CD4-positive, alpha-beta T cell treated with Interleukin-1 beta for 1 hour (primary cell): ENCODE results near the gene WWOX.

ENCODE experiments used
- DNase-seq, 2 donors: peaks; one replicate each; pipeline ENCODE4 v3.0.0-alpha.2; 2020 to 2022

The WWOX gene

DNA sequence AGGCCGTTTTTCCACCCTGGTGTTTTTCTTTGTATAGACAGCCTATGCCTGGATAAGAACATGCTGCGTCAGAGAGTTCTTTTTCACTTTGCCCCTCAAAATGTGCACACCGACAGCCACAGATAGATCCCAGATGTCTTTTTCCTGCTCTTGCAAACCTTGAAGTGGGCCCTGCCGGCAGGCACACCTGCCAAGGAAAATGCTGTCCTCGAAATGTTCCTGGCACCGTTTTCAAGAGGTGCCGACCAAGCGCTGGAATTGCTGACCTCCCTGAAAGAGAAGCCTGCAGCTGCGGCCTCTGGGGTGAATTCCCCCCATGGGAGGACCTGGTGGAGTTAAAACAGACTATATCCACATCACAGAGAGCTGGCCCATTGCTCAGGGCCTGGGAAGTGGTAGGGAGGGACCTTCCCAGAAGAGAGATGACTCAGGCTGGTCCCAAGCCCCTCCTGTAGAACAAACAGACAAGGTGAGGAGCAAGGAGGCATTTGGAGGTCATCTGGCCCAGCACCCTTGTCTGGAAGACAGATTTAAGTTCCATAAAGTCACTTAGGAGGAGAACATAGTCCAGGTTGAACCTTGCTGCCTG is 833.0 kb downstream of the WWOX start:
- DNase-seq: no peak

- no peak for DNase-seq
Measured at GRCh38 chr16:78936060-78936459, 836.6 kb downstream of the WWOX start.

- DNase-seq: no peak
Measured at GRCh38 chr16:78939597-78939996, 840.1 kb downstream of the WWOX start.

DNA sequence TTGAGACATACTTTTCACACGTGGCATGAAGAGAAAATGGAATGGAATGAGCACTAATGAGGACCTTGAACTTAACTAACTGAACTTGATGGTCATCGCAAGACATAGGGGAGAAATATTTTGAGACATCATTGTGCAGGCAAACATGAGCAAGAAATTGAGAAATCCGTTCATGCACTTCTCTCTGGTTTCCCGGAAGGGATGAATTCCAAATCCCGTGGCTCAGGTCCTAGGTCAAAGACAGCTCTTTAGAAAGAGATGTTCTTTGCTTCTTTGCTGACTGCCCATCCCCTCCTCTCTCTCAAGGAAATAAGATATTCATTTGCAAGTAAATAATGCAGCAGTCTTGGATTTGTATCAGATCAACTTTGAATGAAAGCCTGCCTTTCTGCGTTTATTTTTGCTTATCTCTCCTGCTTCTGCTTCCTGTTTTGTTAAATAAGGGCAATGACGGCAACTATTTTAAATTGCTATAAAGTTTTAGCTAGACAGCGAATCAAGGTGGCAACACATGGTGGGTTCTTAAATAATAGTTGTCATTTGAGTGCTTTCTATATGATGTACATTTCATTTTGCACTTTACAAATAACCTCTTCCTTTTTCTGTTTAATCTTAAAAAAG is 843.3 kb downstream of the WWOX start:
- DNase-seq: no peak

DNA sequence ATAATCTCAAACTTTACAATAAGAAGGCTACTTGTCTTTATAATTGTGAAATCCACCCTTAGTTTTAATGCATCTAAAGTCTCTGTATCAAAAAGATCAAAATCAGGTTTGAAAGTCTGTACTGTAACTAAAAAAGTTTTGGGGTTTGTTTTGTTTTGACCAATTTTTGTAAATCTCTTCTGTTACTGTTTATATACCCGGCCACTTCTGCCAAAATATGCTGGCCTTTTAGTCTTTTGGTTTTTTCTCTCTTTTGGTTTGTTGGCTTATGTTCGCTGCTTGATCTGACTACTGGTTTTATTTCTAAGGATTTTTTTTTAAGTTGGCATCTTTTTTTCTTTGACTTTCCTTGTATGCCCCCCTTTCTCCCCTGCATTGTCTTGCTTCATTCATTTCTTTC is 845.9 kb downstream of the WWOX start:
- DNase-seq: no peak

GRCh38 chr16:78946556-78946955 is 847.1 kb downstream of the WWOX start:
- DNase-seq: no peak

GRCh38 chr16:78950768-78951167 is 851.3 kb downstream of the WWOX start:
- no peak for DNase-seq

DNA sequence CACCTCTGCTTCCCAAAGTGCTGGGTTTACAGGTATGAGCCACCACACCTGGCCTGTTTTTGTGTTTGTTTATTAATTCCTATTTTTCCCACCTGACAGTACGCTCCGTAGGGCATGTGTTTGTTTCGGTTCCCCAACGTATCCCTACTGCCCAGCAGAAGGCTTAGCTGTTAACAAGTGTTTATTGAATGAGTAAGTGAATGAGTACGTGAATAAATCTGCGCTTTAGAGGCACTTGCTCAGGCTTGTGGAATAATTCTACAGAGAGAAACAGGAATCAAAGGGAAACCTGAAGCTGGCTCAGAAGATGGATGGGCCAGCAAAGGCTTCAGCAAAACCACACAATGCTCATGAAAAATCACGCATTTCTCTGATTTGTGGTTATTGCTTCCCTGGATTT is 853.2 kb downstream of the WWOX start:
- no peak for DNase-seq

- no peak for DNase-seq
Measured at GRCh38 chr16:78953526-78953925, 854.1 kb downstream of the WWOX start.

DNA sequence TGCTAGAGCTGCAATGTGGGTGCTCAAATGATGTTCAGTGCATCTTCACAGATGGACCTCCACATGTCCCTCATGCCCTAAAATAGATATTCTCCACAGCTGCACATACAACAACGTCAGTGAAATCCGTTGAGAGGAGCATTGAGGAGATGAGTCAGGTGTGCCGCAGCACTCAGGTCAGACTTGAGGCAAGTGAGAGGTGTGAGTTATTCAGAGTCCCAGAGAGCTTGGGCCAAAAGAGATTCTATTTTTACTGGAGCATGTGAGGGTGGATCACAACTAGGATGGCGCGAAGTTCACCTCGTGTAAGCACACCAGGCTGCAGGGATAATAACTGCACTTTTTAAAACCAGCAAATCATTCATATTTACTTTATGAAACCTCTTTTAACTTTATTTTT is 855.8 kb downstream of the WWOX start:
- no peak for DNase-seq

GRCh38 chr16:78956859-78957258 is 857.4 kb downstream of the WWOX start:
- DNase-seq: no peak

DNA sequence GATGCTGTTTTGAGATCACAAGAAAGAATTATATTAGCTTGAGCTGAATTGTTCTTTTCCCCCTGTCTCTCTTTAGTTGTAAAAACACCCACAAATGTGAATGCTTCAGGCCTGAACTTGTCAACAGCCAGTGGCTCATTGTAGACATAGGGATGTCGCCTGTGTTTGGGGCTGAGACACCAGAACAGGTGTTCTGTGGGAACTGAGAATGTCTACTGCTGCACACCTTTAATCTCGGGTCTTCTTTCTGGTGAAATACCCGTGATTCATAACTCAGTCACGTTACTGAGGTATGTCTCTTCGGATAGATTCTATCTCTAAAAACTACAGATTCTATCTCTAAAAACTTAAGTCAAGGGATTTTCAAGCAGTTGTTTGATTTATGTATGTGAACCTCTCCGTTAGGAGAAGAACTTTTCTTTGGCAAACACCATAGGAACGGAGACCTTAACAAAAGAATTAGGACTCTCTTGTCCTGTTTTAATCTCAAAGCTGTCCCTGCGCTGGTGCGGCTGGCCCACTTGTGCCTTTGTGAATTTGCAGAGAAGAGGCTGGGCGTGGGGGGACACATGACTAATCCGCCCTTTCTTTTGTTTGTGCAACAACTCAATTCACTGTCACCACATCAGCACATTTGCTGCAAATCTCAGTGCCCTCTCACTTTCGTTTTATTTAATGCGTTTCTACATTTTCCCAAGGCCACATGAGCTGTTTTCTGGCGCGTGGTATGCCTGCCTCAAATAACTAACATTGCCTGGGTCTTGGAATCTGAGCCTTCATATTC is 858.1 kb downstream of the WWOX start:
- no peak for DNase-seq

DNA sequence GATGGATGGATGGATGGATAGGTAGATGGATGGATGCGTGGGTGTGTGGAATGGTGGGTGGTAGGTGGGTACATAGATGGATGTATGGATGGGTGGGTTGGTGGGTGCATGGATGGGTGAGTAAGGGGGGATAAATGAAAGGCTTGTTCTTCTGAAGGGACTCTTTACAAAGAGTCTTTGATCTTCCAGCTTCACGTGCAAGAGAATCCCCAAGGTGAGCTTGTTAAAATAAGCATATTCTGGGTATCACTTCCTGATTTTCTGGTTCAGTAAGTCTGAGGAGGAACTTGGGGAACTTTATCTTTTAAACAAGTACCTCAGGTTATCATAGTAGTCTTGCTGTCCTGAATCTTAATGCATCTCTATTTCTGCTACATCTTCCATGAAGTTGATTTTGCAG is 862.0 kb downstream of the WWOX start:
- no peak for DNase-seq

- DNase-seq: no peak
Measured at GRCh38 chr16:78962457-78962929, 863.0 kb downstream of the WWOX start.

DNA sequence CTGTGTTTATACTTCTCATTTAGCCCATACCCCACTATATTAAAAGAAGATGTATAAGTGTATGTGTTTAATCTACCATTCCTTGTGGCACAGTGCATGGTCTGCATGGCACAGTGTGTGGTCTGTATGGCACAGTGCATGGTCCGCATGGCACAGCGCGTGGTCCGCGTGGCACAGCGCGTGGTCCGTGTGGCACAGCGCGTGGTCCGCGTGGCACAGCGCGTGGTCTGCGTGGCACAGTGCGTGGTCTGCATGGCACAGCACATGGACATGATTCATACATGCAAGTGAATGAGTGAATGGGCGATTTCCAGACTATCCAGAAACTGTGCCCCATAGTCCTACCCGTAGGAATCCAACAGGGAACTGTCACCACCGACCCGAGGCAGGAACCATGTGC is 868.5 kb downstream of the WWOX start:
- no peak for DNase-seq

GRCh38 chr16:78969721-78970120 is 870.3 kb downstream of the WWOX start:
- no peak for DNase-seq

DNA sequence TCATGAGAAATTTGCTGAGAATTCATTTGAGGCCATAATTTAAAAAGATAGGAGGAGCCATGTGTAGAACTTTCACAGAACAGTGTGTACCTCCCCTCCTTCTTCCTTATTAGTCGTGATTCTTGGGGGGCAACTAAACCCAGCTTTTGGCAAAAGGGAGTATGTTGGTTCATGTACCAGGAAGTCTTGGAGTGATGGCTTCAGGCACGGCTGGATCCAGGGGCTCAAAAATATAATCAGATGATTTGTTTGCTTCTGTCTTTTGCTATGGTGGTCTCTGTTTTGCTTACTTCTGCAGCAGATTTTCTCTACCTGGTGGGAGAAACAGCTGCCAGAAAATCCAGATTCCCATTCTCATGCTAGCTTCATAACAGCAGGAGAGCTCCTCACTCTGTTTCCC is 871.2 kb downstream of the WWOX start:
- no peak for DNase-seq

GRCh38 chr16:78972006-78972405 is 872.6 kb downstream of the WWOX start:
- DNase-seq: no peak

DNA sequence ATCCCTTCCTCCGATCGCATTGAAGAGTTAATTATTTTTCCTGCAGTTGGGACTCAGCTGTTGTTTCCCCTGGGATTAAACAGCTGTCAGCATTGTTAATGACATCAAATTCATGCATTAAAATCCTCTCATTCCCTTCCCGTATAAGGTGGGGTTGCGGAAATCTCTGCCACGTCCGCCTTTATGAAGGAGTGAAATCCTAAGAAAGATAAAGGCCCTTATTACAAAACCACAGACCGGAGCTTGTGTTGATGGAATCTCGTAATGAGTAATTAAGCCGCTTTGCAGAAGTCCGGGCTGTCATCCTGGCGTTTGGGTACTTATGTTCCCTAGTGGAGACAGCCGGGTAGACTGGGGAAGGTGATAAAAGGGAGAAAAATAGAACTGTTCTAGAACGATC is 873.5 kb downstream of the WWOX start:
- DNase-seq: no peak

DNA sequence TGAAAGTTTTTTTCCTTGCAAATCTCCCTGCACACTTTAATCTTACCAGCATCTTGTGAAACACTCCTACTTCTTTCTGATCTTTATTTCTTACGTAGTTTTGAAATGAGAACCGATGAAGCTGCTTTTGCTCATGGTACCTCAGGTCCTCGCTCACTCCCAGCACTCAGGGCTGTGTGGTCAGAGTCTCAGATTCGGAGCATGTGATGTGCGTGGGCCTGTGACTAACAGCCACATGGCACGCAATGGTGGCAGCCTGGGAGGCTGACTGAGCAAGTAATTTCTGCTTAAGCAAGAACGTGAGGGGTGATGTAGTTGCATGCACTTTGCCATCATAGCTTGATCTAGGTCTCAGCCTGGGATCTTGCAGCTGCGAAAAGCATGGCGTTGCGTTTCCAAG is 876.8 kb downstream of the WWOX start:
- DNase-seq: no peak

- no peak for DNase-seq
Measured at GRCh38 chr16:78980825-78981224, 881.4 kb downstream of the WWOX start.

DNA sequence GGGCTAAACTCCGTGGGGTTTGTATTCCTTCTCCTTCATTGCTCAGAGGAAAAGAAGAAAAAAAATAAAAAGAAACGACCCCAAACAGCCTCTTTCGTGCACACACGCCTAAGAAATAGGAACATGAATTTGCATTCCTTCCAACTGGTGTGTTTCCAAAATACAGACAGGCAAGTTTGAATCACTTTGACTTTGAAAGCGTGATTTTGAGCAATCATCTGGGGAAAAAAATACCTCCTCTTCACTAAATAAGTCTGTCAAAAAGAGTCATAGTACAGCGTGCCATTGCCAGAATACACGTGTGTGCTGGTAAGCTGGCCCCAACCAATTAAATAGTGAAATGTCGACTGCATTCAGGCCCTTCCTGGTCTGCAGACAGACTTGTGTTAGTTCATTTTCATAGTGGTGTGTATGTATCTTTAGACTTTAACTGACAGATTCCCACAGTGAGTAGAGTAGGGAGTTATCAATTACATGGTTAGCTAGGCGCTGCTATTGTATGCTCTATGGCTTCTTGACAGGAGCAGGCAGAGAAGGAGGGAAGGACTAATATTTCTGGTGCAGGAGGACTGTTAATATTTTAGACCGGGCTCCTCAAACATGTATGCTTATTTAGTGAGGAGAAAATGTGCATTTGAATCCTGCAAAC is 882.8 kb downstream of the WWOX start:
- DNase-seq: no peak

DNA sequence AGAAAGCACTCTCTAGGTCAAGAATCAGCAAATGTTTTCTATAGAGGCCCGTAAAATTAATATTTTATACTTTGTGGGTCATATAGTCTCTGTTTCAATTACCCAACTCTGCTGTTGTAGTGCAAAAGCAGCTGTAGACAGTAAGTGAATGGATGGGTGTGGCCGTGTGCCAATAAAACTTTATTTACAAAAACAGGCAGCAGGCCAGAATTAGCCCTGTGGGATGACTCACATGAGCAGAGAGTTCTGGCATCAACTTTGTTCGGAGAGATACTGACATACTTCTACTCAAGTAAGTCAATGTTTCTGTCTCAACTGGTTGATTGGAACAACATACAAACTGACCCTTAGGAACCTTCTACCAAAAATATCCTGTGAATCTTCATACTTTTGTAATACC is 884.9 kb downstream of the WWOX start:
- no peak for DNase-seq
